ENCODE measurements around the gene TJAP1.

TJAP1 gene

GRCh38 chr6:43541774-43542471 is 64.6 kb downstream of the TJAP1 start:
- Histone ChIP-seq H3K27ac (no peak overlapping the region), H3K9me3 (no peaks in the 10 kb centered on the region), H3K4me1 (no peaks in the 10 kb centered on the region), H3K36me3 (peaks cover 52 to 86% (median 78%) of the 10 kb centered on the region in 3 donors), H3K27me3 (no peaks in the 10 kb centered on the region), H3K4me3 (no peak overlapping the region)
- no peak for TF ChIP-seq CTCF (IDR thresholded peaks at IDR 0.05)
- no peak for DNase-seq
- intact Hi-C loops (cut with DNase I; ENCODE audit: low total_unique reads), result no loop called here

- Histone ChIP-seq H3K9me3 (no peaks in the 10 kb centered on the region), H3K27me3 (no peaks in the 10 kb centered on the region), H3K27ac (no peak overlapping the region), H3K4me1 (no peaks in the 10 kb centered on the region), H3K4me3 (no peak overlapping the region), H3K36me3 (peaks cover 74 to 93% (median 82%) of the 10 kb centered on the region in 3 donors)
- DNase-seq, result no peak
- intact Hi-C loops (cut with DNase I; ENCODE audit: low total_unique reads), result no loop called here
- no peak for TF ChIP-seq CTCF (IDR thresholded peaks at IDR 0.05)
These were observed 67.1 kb downstream of the TJAP1 start for GRCh38 chr6:43544461-43544860.

- Histone ChIP-seq H3K27ac (no peak overlapping the region), H3K36me3 (peaks cover 77 to 97% (median 86%) of the 10 kb centered on the region in 3 donors), H3K27me3 (no peaks in the 10 kb centered on the region), H3K9me3 (no peaks in the 10 kb centered on the region), H3K4me1 (no peaks in the 10 kb centered on the region), H3K4me3 (no peak overlapping the region)
- no peak for DNase-seq
- no peak for TF ChIP-seq CTCF (IDR thresholded peaks at IDR 0.05)
- intact Hi-C loops (cut with DNase I; ENCODE audit: low total_unique reads), result no loop called here
These were observed 69.9 kb downstream of the TJAP1 start for GRCh38 chr6:43547222-43547621.

Measured in tibial artery (tissue), 4 donors.